ENCODE results near the gene HOXC11.
A peak's percentile ranks its signal among the peaks of the same experiment; 100 is the strongest.

HOXC11 gene

GRCh38 chr12:53960187-53961024 lies 12.5 kb upstream of the HOXC11 start:
- H3K27ac Mint-ChIP-seq = no peak overlapping the region
- H3K36me3 Mint-ChIP-seq (ENCODE audit: low read depth) = no peaks in the 10 kb centered on the region
- peaks cover 4% of the 10 kb centered on the region for H3K9me3 Mint-ChIP-seq
- peaks cover 93% of the 10 kb centered on the region for H3K27me3 Mint-ChIP-seq
- intact Hi-C loops (cut with micrococcal nuclease) = no loop called here
- H3K4me3 Mint-ChIP-seq = no peak overlapping the region
- peaks cover 31% of the 10 kb centered on the region for H3K4me1 Mint-ChIP-seq (ENCODE audit: low read depth)

DNA sequence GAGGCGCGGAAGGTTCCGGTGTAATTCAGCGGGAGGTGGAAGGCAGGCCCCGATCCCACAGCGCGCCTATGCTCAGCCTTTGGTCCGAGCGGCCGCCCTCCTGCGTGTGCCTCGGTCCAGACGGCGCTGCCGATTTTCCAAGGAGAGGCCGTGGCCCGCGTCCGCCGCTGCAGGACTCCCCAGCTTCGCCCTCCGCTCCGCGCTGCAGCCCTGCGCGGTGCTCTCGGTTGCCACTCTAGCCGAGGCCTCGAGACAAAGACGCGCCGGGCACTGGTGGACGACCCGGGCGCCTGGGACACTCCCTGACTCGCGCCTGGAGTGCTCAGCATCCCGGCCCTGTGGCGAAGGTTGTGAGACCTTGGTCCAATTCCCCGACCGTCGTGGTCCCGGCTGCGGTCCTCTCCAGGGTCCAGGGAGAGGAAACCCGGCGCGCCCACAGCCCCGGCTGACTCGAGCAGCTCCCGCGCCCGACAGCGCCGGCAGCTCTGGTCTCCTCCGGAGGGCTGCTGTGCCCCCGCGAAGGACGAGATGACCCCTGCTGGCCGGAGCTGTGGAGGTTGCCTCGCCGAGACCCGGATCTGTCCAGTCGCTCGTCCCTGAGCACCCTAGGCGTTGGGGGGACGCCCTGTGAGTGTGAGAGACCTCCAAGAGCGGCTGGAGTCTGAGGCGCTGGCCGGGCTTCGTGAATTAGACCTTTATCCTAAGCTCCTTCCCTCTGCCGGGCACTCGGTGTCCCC lies 11.7 kb upstream of the HOXC11 start:
- Mint-ChIP-seq H3K27ac (no peak overlapping the region), H3K9me3 (peaks cover 9% of the 10 kb centered on the region), H3K4me1 (ENCODE audit: low read depth) (peaks cover 34% of the 10 kb centered on the region), H3K36me3 (ENCODE audit: low read depth) (no peaks in the 10 kb centered on the region), H3K27me3 (peaks cover 93% of the 10 kb centered on the region), H3K4me3 (no peak overlapping the region)
- intact Hi-C loops (cut with micrococcal nuclease) = no loop called here

DNA sequence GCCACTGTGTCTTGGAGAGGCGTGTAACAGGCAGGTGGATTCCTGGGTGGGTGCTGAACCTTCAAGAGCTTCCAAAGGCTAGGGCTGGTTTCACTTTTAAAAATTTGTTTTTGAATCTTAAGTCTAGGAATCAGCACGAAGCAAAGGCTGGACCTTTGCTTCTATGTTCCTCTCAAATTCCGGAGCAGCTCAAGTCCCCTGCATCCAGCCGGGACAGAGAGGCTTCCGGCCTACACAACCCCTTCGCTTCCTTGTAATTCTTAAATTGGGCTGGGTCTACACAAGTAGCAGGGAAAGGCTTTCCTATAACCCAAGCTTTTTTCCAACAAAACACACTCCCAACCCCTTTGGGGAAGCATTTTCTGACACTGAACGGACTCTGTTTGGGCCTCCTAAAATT lies 9.9 kb upstream of the HOXC11 start:
- intact Hi-C loops (cut with micrococcal nuclease) = no loop called here
- peaks cover 93% of the 10 kb centered on the region for H3K27me3 Mint-ChIP-seq
- no peak overlapping the region for H3K4me3 Mint-ChIP-seq

DNA sequence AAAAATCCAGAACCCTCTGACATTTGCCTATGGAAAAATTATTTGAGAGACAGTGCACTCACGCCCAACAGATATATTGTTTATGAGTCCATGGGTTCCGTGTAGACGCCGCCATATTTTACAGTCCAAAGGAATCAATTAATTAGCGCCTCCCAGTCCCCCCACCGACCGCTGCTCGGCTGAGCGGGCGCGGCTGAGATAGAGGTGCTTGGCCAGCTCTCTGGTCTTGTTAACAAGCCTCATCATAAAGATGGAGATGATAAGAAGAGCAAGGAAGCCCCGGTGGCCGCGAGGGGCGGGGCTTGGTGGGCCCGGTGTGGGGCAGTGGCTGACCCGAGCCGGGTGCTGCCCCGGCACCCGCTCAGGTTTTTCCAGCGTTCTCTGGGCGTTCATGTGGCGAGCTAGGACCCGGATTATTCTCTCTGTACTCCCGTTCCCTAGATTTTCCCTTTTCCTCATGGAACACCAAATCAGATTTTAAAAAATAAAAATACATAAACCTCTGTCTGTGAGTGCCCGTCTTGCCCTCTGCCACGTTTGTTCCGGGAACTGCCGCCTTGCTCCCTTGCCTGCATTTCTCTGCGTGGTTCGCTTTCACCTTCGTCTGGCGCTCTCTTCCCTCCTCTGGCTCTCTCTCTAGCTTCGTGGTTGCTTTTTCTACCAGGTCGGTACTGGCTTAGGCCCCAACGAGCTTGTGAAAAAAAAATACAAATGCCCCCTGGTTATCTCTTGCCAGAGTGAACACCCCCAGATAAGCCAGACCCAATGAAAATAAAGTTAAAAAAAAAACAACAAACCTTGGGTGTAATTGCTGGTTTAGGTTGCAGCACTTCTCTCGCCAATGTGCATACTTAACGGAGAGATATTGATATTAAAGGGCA lies 9.3 kb upstream of the HOXC11 start:
- Mint-ChIP-seq H3K27ac (no peak overlapping the region), H3K36me3 (ENCODE audit: low read depth) (no peaks in the 10 kb centered on the region), H3K4me1 (ENCODE audit: low read depth) (peaks cover 41% of the 10 kb centered on the region), H3K9me3 (peaks cover 9% of the 10 kb centered on the region), H3K4me3 (peak overlapping the region; percentile 2), H3K27me3 (peaks cover 93% of the 10 kb centered on the region)
- intact Hi-C loops (cut with micrococcal nuclease) = no loop called here

More for the DNA sequence above, 9.9 kb upstream of the HOXC11 start:
- H3K36me3 Mint-ChIP-seq (ENCODE audit: low read depth) = no peaks in the 10 kb centered on the region
- H3K4me1 Mint-ChIP-seq (ENCODE audit: low read depth) = peaks cover 41% of the 10 kb centered on the region
- no peak overlapping the region for H3K27ac Mint-ChIP-seq
- peaks cover 9% of the 10 kb centered on the region for H3K9me3 Mint-ChIP-seq

GRCh38 chr12:53964315-53964713 lies 8.6 kb upstream of the HOXC11 start:
- peaks cover 95% of the 10 kb centered on the region for H3K27me3 Mint-ChIP-seq
- H3K4me1 Mint-ChIP-seq (ENCODE audit: low read depth) = peaks cover 41% of the 10 kb centered on the region
- H3K36me3 Mint-ChIP-seq (ENCODE audit: low read depth) = no peaks in the 10 kb centered on the region
- no peak overlapping the region for H3K27ac Mint-ChIP-seq
- H3K9me3 Mint-ChIP-seq = peaks cover 9% of the 10 kb centered on the region
- H3K4me3 Mint-ChIP-seq = no peak overlapping the region
- intact Hi-C loops (cut with micrococcal nuclease) = no loop called here

GRCh38 chr12:53965281-53966084 lies 7.4 kb upstream of the HOXC11 start:
- no peaks in the 10 kb centered on the region for H3K36me3 Mint-ChIP-seq (ENCODE audit: low read depth)
- H3K9me3 Mint-ChIP-seq = peaks cover 9% of the 10 kb centered on the region
- peaks cover 95% of the 10 kb centered on the region for H3K27me3 Mint-ChIP-seq
- no peak overlapping the region for H3K4me3 Mint-ChIP-seq
- intact Hi-C loops (cut with micrococcal nuclease) = no loop called here
- H3K27ac Mint-ChIP-seq = no peak overlapping the region
- peaks cover 32% of the 10 kb centered on the region for H3K4me1 Mint-ChIP-seq (ENCODE audit: low read depth)

DNA sequence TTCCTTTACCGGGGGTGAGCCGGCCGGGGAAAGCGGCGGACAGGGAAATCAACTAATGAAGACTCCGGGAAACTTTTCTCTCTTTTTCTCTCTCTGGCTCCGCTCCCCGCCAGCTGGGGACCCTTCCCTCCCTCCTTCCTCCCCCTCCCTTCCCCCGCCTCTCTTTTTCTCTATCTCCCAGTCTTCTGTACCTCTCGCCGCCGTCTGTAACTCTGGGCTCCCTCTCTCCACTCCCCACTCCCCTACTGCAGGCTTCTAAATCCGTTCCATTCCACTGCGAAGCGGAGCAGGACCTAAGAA lies 6.9 kb upstream of the HOXC11 start:
- Mint-ChIP-seq H3K36me3 (ENCODE audit: low read depth) (no peaks in the 10 kb centered on the region), H3K9me3 (peaks cover 9% of the 10 kb centered on the region), H3K27me3 (peaks cover 95% of the 10 kb centered on the region), H3K4me1 (ENCODE audit: low read depth) (peaks cover 29% of the 10 kb centered on the region), H3K4me3 (no peak overlapping the region), H3K27ac (no peak overlapping the region)
- intact Hi-C loops (cut with micrococcal nuclease) = no loop called here

- no peak overlapping the region for H3K4me3 Mint-ChIP-seq
- peaks cover 95% of the 10 kb centered on the region for H3K27me3 Mint-ChIP-seq
- intact Hi-C loops (cut with micrococcal nuclease) = no loop called here
- H3K36me3 Mint-ChIP-seq (ENCODE audit: low read depth) = no peaks in the 10 kb centered on the region
- H3K27ac Mint-ChIP-seq = no peak overlapping the region
- peaks cover 29% of the 10 kb centered on the region for H3K4me1 Mint-ChIP-seq (ENCODE audit: low read depth)
- peaks cover 9% of the 10 kb centered on the region for H3K9me3 Mint-ChIP-seq
Observed at GRCh38 chr12:53966385-53967133, 6.4 kb upstream of the HOXC11 start.

- H3K27me3 Mint-ChIP-seq = peaks cover 100% of the 10 kb centered on the region
- no peak overlapping the region for H3K27ac Mint-ChIP-seq
- no peak overlapping the region for H3K4me3 Mint-ChIP-seq
- H3K9me3 Mint-ChIP-seq = peaks cover 9% of the 10 kb centered on the region
- H3K36me3 Mint-ChIP-seq (ENCODE audit: low read depth) = no peaks in the 10 kb centered on the region
- peaks cover 29% of the 10 kb centered on the region for H3K4me1 Mint-ChIP-seq (ENCODE audit: low read depth)
- intact Hi-C loops (cut with micrococcal nuclease) = no loop called here
Observed at GRCh38 chr12:53967421-53967925, 5.5 kb upstream of the HOXC11 start.

- H3K4me1 Mint-ChIP-seq (ENCODE audit: low read depth) = peaks cover 35% of the 10 kb centered on the region
- no peaks in the 10 kb centered on the region for H3K36me3 Mint-ChIP-seq (ENCODE audit: low read depth)
- peaks cover 9% of the 10 kb centered on the region for H3K9me3 Mint-ChIP-seq
- no peak overlapping the region for H3K4me3 Mint-ChIP-seq
- intact Hi-C loops (cut with micrococcal nuclease) = no loop called here
- no peak overlapping the region for H3K27ac Mint-ChIP-seq
- peaks cover 100% of the 10 kb centered on the region for H3K27me3 Mint-ChIP-seq
Observed at GRCh38 chr12:53968214-53969127, 4.5 kb upstream of the HOXC11 start.

GRCh38 chr12:53969588-53970259 lies 3.2 kb upstream of the HOXC11 start:
- H3K9me3 Mint-ChIP-seq = peaks cover 9% of the 10 kb centered on the region
- no peaks in the 10 kb centered on the region for H3K36me3 Mint-ChIP-seq (ENCODE audit: low read depth)
- peaks cover 25% of the 10 kb centered on the region for H3K4me1 Mint-ChIP-seq (ENCODE audit: low read depth)
- H3K4me3 Mint-ChIP-seq = no peak overlapping the region
- H3K27me3 Mint-ChIP-seq = peaks cover 99% of the 10 kb centered on the region
- H3K27ac Mint-ChIP-seq = no peak overlapping the region
- intact Hi-C loops (cut with micrococcal nuclease) = no loop called here

All from dendritic cell treated with granulocyte-macrophage colony-stimulating factor and Interleukin-4, amounts not matched to agents 40 ng/mL and 50 ng/mL, for 4 days (primary cell).